ENCODE measurements around the gene HSPBP1. TPM values are rescaled to one million over a fixed set of nuclear protein-coding genes. Genes with fewer than 3 reads are reported as not detected.

HSPBP1 gene
- total and polyA plus RNA-seq, 9 of the 15 experiments (the other 6 are each of a cell fraction or from before 2014, with no cell fraction given): 0.83 to 81.3 (median 21.8) TPM

- TF ChIP-seq AFF1 (IDR thresholded peaks at IDR 0.05; ENCODE audit: low read depth in 1 of 2, partially characterized antibody in 2 of 2) (peak in 1 of 2 experiments; percentile 98), GMEB1 (CRISPR knock-in tag; IDR thresholded peaks at IDR 0.05) (no peak), YY1 (IDR thresholded peaks at IDR 0.05; ENCODE audit: borderline replicate concordance in 1 of 3, control insufficient read depth in 1 of 3, extremely low read depth in 1 of 3, insufficient read depth in 3 of 3, insufficient read length in 1 of 3, insufficient replicate concordance in 2 of 3, low read depth in 1 of 3, low read length in 2 of 3) (peak in 2 of 3 experiments; percentile 33 to 45), TBP (optimal IDR thresholded peaks at IDR 0.05; ENCODE audit: low read depth, low read length) (peak; percentile 14), ZNF384 (IDR thresholded peaks at IDR 0.05; ENCODE audit: low read depth, low read length) (no peak), ZNF165 (CRISPR knock-in tag; IDR thresholded peaks at IDR 0.05; ENCODE audit: borderline replicate concordance) (no peak), CREB3L1 (IDR thresholded peaks at IDR 0.05; ENCODE audit: borderline replicate concordance, low read depth) (peak; percentile 71; the same call in 1 of the 2 replicates), POLR2B (IDR thresholded peaks at IDR 0.05; ENCODE audit: low read depth, partially characterized antibody) (no peak), RBM39 (optimal IDR thresholded peaks at IDR 0.05; ENCODE audit: low read depth, low read length) (no peak), ZNF778 (CRISPR knock-in tag; IDR thresholded peaks at IDR 0.05) (no peak), SIX5 (IDR thresholded peaks at IDR 0.05; ENCODE audit: borderline replicate concordance in 1 of 2, insufficient read depth in 1 of 2, low read depth in 1 of 2, low read length in 2 of 2) (peak; percentile 95 to 97), ZNF324 (CRISPR knock-in tag; IDR thresholded peaks at IDR 0.05) (no peak), ZNF212 (CRISPR knock-in tag; IDR thresholded peaks at IDR 0.05) (no peak), ZNF143 (CRISPR knock-in tag; IDR thresholded peaks at IDR 0.05) (peak; percentile 93), CREM (IDR thresholded peaks at IDR 0.05; ENCODE audit: low read depth) (peak; percentile 40; the same call in 1 of the 2 replicates), CTCF (IDR thresholded peaks at IDR 0.05 in 2 of 3, conservative IDR thresholded peaks at IDR 0.05 in 1 of 3; ENCODE audit: insufficient read depth in 2 of 3, low read depth in 1 of 3, low read length in 3 of 3) (peak in 1 of 3 experiments; percentile 8; a peak in 1 of 6 replicates), HMGN3 (IDR thresholded peaks at IDR 0.05; ENCODE audit: borderline replicate concordance, extremely low read depth, insufficient read length, low read depth, low read length) (no peak), MTA1 (IDR thresholded peaks at IDR 0.05; ENCODE audit: borderline replicate concordance) (no peak)
Observed at GRCh38 chr19:55319785-55320184, 39.9 kb upstream of the HSPBP1 start (continued).
